ENCODE results near the gene WDR20. TPM values are rescaled to one million over a fixed set of nuclear protein-coding genes. Genes with fewer than 3 reads are reported as not detected.
"Not testable (repeated sequence)": the region's sequence is repeated elsewhere in the genome, so short reads cannot be mapped to it uniquely, and the experiment has no call there.

Gene WDR20
- total RNA-seq, 1 experiment from 2014 or later = 33.0 TPM

GRCh38 chr14:102103062-102103695, 36.5 kb upstream of the WDR20 start:
- H3K27me3 Mint-ChIP-seq (ENCODE audit: unreplicated experiment) = no peaks in the 10 kb centered on the region
- peaks cover 15% of the 10 kb centered on the region for H3K4me1 Mint-ChIP-seq (ENCODE audit: low read depth, unreplicated experiment)
- intact Hi-C loops (cut with micrococcal nuclease; ENCODE audit: unreplicated experiment) = no loop called here
- TF ChIP-seq, protein P1, sequence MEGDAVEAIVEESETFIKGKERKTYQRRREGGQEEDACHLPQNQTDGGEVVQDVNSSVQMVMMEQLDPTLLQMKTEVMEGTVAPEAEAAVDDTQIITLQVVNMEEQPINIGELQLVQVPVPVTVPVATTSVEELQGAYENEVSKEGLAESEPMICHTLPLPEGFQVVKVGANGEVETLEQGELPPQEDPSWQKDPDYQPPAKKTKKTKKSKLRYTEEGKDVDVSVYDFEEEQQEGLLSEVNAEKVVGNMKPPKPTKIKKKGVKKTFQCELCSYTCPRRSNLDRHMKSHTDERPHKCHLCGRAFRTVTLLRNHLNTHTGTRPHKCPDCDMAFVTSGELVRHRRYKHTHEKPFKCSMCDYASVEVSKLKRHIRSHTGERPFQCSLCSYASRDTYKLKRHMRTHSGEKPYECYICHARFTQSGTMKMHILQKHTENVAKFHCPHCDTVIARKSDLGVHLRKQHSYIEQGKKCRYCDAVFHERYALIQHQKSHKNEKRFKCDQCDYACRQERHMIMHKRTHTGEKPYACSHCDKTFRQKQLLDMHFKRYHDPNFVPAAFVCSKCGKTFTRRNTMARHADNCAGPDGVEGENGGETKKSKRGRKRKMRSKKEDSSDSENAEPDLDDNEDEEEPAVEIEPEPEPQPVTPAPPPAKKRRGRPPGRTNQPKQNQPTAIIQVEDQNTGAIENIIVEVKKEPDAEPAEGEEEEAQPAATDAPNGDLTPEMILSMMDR (IDR thresholded peaks at IDR 0.05; ENCODE audit: unreplicated experiment) = no peak
- BruUV-seq (replicated peaks) = no TSS peak
- H3K36me3 Mint-ChIP-seq (ENCODE audit: insufficient read depth, unreplicated experiment) = no peaks in the 10 kb centered on the region
- H3K9me3 Mint-ChIP-seq (ENCODE audit: low read depth, unreplicated experiment) = no peaks in the 10 kb centered on the region
- H3K4me3 Mint-ChIP-seq (ENCODE audit: low read depth, unreplicated experiment) = no peak overlapping the region
- CTCF ChIA-PET = no interaction called here
- H3K27ac Mint-ChIP-seq (ENCODE audit: unreplicated experiment) = no peak overlapping the region
- DNase-seq = no peak

DNA sequence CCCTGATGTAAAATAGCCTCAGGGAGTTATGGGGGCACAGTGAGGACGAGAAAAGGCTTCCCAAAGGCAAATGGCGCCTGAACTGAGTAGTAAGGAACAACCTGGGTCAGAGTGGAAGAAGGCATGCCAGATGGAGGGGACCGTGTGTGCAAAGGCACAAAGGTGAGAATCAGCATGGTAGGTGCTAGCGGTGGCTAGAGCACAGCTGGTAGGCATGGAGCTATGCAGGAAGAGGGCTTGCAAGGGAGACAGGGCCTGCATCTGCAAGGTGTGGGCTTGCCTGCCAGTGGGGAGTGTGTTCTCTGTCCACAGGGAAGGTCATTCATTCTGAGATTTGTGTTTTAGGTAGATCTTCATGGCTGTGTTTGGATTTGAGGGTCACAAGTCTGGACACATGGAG, 34.3 kb upstream of the WDR20 start:
- intact Hi-C loops (cut with micrococcal nuclease; ENCODE audit: unreplicated experiment) = no loop called here
- DNase-seq = no peak
- CTCF ChIA-PET = no interaction called here
- TF ChIP-seq, protein P1 (IDR thresholded peaks at IDR 0.05; ENCODE audit: unreplicated experiment) = no peak
- no peak overlapping the region for H3K4me3 Mint-ChIP-seq (ENCODE audit: low read depth, unreplicated experiment)
- H3K4me1 Mint-ChIP-seq (ENCODE audit: low read depth, unreplicated experiment) = peaks cover 9% of the 10 kb centered on the region
- H3K27ac Mint-ChIP-seq (ENCODE audit: unreplicated experiment) = no peak overlapping the region
- no TSS peak for BruUV-seq (replicated peaks)
- peaks cover 5% of the 10 kb centered on the region for H3K9me3 Mint-ChIP-seq (ENCODE audit: low read depth, unreplicated experiment)
- H3K27me3 Mint-ChIP-seq (ENCODE audit: unreplicated experiment) = no peaks in the 10 kb centered on the region
- H3K36me3 Mint-ChIP-seq (ENCODE audit: insufficient read depth, unreplicated experiment) = peaks cover 5% of the 10 kb centered on the region

- BruUV-seq (replicated peaks); H3K27me3 Mint-ChIP-seq (ENCODE audit: unreplicated experiment); H3K9me3 Mint-ChIP-seq (ENCODE audit: low read depth, unreplicated experiment); H3K36me3 Mint-ChIP-seq (ENCODE audit: insufficient read depth, unreplicated experiment); H3K4me1 Mint-ChIP-seq (ENCODE audit: low read depth, unreplicated experiment); DNase-seq; CTCF ChIA-PET; H3K27ac Mint-ChIP-seq (ENCODE audit: unreplicated experiment); intact Hi-C loops (cut with micrococcal nuclease; ENCODE audit: unreplicated experiment); H3K4me3 Mint-ChIP-seq (ENCODE audit: low read depth, unreplicated experiment): not testable (repeated sequence)
Measured at GRCh38 chr14:102109332-102109731, 30.4 kb upstream of the WDR20 start.

DNA sequence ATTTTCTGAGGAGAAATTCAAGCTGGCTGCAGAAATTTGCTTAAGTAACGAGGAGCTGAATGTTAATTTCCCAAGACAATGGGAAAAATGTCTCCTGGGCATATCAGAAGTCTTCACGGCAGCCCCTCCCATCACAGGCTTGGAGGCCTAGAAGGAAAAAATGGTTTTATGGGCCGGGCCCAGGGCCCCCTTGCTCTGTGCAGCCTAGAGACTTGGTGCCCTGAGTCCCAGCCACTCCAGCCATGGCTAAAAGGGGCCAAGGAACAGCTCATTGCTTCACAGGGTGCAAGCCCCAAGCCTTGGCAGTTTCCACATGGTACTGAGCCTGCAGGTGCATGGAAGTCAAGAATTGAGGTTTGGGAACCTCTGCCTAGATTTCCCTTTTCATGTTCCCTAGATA, 28.6 kb upstream of the WDR20 start:
- Mint-ChIP-seq H3K4me1 (ENCODE audit: low read depth, unreplicated experiment) (no peaks in the 10 kb centered on the region), H3K36me3 (ENCODE audit: insufficient read depth, unreplicated experiment) (peaks cover 10% of the 10 kb centered on the region), H3K9me3 (ENCODE audit: low read depth, unreplicated experiment) (peaks cover 5% of the 10 kb centered on the region), H3K27ac (ENCODE audit: unreplicated experiment) (no peak overlapping the region), H3K4me3 (ENCODE audit: low read depth, unreplicated experiment) (no peak overlapping the region), H3K27me3 (ENCODE audit: unreplicated experiment) (no peaks in the 10 kb centered on the region)
- no peak for DNase-seq
- BruUV-seq (replicated peaks) = no TSS peak
- TF ChIP-seq, protein P1 (IDR thresholded peaks at IDR 0.05; ENCODE audit: unreplicated experiment) = no peak
- intact Hi-C loops (cut with micrococcal nuclease; ENCODE audit: unreplicated experiment) = no loop called here
- CTCF ChIA-PET = no interaction called here

DNA sequence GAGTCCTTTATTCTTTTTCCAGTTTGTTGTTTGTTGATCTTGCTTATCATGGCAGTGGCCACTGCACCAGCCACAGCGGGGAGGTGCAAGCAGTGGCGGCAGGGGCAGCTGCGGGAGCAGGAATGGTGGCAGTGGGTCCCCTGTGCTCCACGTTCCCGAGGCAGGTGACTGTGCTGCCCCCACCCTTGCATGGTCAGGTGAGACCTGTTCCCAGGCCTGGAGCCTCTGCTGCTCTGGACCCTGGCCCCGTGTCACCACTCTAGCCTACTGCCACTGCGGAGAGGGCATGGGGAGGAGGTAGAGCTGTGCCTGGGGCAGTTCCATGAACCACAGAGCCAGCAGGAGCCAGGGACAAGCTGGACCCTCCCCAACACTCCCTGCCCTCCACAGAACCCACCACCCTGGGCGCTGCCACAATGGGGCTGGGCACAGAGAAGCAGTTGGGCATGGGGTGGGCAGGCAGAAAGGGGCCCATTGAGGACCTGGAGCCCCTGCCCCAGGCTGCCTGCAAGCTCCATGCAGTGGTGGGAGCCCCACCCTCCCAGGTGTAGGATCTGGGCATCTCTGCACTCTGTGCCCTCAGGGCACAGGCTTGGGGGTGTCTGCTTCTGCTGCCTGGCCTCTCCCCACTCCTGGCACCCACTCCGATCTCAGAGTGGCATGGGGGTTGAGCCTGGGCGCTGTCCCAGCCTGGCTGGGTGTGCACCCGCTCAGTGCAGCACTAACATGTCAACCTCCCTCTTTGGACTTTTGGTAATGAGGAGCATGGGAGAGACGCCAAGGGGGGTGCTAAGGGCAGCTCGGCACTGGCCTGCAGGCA, 23.1 kb upstream of the WDR20 start:
- CTCF ChIA-PET = no interaction called here
- Mint-ChIP-seq H3K9me3 (ENCODE audit: low read depth, unreplicated experiment) (no peaks in the 10 kb centered on the region), H3K27ac (ENCODE audit: unreplicated experiment) (no peak overlapping the region), H3K4me3 (ENCODE audit: low read depth, unreplicated experiment) (no peak overlapping the region), H3K27me3 (ENCODE audit: unreplicated experiment) (no peaks in the 10 kb centered on the region), H3K4me1 (ENCODE audit: low read depth, unreplicated experiment) (no peaks in the 10 kb centered on the region), H3K36me3 (ENCODE audit: insufficient read depth, unreplicated experiment) (peaks cover 5% of the 10 kb centered on the region)
- no TSS peak for BruUV-seq (replicated peaks)
- intact Hi-C loops (cut with micrococcal nuclease; ENCODE audit: unreplicated experiment) = no loop called here
- TF ChIP-seq, protein P1 (IDR thresholded peaks at IDR 0.05; ENCODE audit: unreplicated experiment) = no peak
- no peak for DNase-seq

Measured in Calu3 (cell line).